Epithelial cell of proximal tubule (primary cell): ENCODE measurements around the gene BLVRB. TPM values are rescaled to one million over a fixed set of nuclear protein-coding genes. Genes with fewer than 3 reads are reported as not detected.
"Not testable (repeated sequence)": the region's sequence is repeated elsewhere in the genome, so short reads cannot be mapped to it uniquely, and the experiment has no call there.

ENCODE experiments used
- DNase-seq: peaks from one replicate; pipeline ENCODE4 v3.0.0-alpha.2; 2011; ENCODE audit warnings: low read depth
- H3K4me3 ChIP-seq: 2 replicates; pipeline ENCODE4 v1.5.1; 2011; ENCODE audit warnings: low read depth, mild to moderate bottlenecking, low read length
- total RNA-seq: library from RNA; depleted of rRNA; stranded (reverse); fragments of >200 nt; gene quantifications from 2 replicates; pipeline ENCODE4 v1.2.3, GENCODE V29; 2015
- TF ChIP-seq, protein P1 (sequence below): conservative IDR thresholded peaks from 2 replicates; pipeline ENCODE4 v1.5.1; 2012; ENCODE audit warnings: low read depth, mild to moderate bottlenecking, low read length

The BLVRB gene
- total RNA-seq, 1 donor from 2014 or later: 34.0 TPM

GRCh38 chr19:40411958-40412499, 53.5 kb downstream of the BLVRB start:
- H3K4me3 ChIP-seq: no peak overlapping the region
- TF ChIP-seq, protein P1, sequence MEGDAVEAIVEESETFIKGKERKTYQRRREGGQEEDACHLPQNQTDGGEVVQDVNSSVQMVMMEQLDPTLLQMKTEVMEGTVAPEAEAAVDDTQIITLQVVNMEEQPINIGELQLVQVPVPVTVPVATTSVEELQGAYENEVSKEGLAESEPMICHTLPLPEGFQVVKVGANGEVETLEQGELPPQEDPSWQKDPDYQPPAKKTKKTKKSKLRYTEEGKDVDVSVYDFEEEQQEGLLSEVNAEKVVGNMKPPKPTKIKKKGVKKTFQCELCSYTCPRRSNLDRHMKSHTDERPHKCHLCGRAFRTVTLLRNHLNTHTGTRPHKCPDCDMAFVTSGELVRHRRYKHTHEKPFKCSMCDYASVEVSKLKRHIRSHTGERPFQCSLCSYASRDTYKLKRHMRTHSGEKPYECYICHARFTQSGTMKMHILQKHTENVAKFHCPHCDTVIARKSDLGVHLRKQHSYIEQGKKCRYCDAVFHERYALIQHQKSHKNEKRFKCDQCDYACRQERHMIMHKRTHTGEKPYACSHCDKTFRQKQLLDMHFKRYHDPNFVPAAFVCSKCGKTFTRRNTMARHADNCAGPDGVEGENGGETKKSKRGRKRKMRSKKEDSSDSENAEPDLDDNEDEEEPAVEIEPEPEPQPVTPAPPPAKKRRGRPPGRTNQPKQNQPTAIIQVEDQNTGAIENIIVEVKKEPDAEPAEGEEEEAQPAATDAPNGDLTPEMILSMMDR: no peak
- no peak for DNase-seq

DNA sequence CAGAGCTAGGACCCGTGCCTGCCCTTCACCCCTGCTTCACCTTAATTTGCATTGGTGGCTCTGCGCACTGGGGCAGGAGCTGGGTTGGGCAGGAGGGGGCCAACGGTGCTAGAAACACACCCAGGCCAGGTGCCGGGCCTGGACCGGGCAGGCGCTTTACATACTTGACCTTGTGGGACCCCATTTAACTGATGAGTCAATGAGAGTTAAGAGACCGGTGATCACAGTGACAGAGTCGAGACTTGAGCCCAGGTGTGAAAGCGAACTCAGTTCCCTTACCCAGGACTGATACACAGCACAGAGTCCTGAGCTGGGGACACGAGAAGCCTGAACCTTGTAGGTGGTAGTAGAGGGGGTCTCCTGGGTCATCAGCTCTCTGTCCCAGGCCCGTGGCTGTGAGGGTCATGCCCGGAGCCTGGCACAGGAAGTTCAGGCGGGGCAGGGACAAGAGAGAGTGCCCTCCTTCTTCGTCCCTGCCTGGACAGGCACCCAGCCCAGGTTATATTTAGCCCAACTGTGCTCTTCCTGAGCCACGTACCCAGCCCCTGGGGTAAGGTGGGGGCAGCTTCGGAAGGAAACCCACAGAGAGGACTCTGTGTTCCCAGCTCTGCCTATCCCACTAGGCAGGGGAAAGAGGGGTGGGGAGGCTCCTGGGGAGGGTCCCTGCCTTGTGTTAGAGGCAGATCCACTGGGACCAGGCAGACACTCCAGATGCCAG, 54.3 kb downstream of the BLVRB start:
- no peak overlapping the region for H3K4me3 ChIP-seq
- TF ChIP-seq, protein P1: no peak
- DNase-seq: no peak

GRCh38 chr19:40410030-40410389, 55.5 kb downstream of the BLVRB start:
- no peak overlapping the region for H3K4me3 ChIP-seq
- no peak for DNase-seq
- TF ChIP-seq, protein P1: no peak

GRCh38 chr19:40408598-40408925, 57.0 kb downstream of the BLVRB start:
- not testable (repeated sequence) for DNase-seq, H3K4me3 ChIP-seq

DNA sequence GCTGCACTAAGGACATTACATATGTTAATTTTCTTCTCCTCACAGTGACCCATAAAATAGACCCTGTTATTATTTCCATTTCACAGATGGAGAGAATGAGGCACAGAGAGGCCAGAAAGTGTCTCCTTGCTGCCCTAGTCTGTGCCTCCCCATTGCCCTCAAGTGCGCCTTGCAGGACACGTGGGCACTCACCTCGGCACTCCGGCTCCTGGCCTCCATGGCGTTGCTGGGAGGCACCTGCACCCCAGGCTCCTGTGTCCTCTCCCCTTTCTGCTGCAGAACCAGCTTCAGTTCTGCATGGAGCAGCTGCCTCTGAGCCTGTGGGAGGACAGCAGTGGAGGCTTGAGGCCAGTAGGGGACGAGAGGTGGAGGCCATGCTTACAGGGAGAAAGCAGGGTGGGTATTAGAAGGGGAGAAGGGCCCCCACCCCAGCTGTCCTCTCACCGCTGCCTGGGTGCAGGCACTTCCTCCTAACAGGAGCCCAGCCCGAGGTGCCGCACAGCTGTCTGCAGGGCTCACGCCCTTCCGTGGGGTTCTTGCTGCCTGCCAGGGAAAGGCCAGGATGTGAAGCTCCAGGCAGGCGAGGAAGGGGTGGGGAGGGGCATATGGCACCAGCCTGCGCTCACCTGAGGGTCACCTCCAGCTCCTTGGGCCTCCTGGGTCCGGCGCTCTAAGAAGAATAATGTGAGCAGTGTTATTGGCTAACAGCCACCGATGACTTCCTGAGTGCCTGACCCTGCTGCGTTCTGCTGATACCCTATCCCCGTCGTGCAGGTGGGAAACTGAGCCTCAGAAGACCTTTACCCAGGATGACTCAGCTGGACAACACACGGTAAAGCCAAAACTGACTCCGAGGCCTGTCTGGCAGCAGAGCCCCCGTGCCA, 57.6 kb downstream of the BLVRB start:
- TF ChIP-seq, protein P1: no peak
- DNase-seq: no peak

DNA sequence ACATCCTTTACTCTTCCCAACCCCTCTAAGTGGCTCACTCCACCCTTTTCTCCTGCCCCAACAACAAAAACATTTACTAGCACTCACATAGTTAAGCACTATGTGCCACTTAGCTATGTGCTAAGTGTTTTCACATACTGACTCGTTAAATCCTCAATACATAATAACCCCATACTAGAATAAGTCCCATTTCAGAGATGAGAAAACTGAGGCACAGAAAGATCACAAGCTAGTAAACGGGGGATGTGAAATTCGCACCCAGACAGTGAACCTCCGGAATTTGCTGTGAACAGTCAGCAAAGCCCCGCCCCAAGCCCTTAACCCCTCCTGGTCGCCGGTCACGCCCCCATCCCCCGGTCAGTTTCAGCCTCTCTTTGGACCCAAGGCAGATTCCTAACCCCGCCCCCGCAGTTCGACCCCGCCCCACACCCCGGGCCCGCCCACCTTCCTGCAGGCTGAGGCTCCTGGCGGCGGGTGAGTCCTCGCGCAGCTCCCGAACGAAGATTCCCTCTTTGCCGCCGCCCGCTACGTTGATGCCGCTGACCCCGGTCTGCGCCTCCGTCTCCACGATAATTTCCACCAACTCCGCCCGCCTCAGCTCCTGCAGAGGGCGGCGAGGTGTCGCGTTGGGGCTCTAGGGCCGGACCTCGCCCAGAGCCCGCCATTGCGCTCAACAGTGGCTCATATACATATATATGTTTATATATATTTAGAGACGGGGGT, 62.1 kb downstream of the BLVRB start:
- no peak for DNase-seq
- peak overlapping the region; percentile 62 for H3K4me3 ChIP-seq
- TF ChIP-seq, protein P1: no peak

More for the DNA sequence above, 57.6 kb downstream of the BLVRB start:
- H3K4me3 ChIP-seq: no peak overlapping the region

DNA sequence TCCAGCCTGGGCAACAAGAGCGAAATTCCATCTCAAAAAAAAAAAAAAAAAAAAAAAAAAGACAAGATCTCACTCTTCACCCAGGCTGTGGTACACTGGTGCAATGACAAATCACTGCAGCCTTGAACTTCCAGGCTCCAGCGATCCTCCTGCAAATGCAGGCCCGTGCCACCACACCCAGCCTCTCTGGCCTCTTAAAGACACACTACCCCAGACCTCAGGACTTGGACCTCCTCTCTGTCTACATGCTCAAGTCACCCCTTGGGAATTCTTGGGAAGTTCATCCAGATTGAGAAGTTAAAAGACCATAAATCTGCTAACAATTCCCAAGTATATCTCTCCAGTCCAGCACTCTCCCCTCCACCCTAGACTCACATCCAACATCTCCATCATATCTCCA, 65.0 kb downstream of the BLVRB start:
- H3K4me3 ChIP-seq: no peak overlapping the region
- TF ChIP-seq, protein P1: no peak
- DNase-seq: no peak
